Loucy (cell line): ENCODE results near the gene HOXA9.

Experiments
- H2AFZ ChIP-seq: fragments of 200-600 bp; sonication (generic); 2 replicates; pipeline ENCODE4 v1.6.0; 2016; ENCODE audit warnings: antibody characterized with exemption, mild to moderate bottlenecking, low read length, moderate library complexity
- H3F3A ChIP-seq: fragments of 200-600 bp; 2 replicates; pipeline ENCODE4 v1.6.0; 2016; ENCODE audit warnings: antibody characterized with exemption, low read depth, mild to moderate bottlenecking
- H3K27me3 ChIP-seq: fragments of 200-600 bp; sonication (generic); 2 replicates; pipeline ENCODE4 v1.6.1; 2014; ENCODE audit warnings: low read length, mild to moderate bottlenecking; ENCODE audit not compliant: insufficient read depth, poor library complexity, severe bottlenecking
- H3K36me3 ChIP-seq: fragments of 200-600 bp; sonication (generic); 2 replicates; pipeline ENCODE4 v1.6.1; 2016; ENCODE audit warnings: low read length; ENCODE audit not compliant: insufficient read depth
- H3K4me1 ChIP-seq: fragments of 200-600 bp; sonication (generic); 2 replicates; pipeline ENCODE4 v1.5.1; 2014; ENCODE audit warnings: low read length, mild to moderate bottlenecking; ENCODE audit not compliant: insufficient read depth, poor library complexity, severe bottlenecking
- H3K4me2 ChIP-seq: fragments of 200-600 bp; sonication (generic); 2 replicates; pipeline ENCODE4 v1.6.0; 2014; ENCODE audit warnings: antibody characterized with exemption, low read length, low read depth, mild to moderate bottlenecking; ENCODE audit not compliant: poor library complexity, severe bottlenecking
- H3K4me3 ChIP-seq: fragments of 200-600 bp; sonication (generic); 2 replicates; pipeline ENCODE4 v1.5.1; 2014; ENCODE audit warnings: low read length, mild to moderate bottlenecking, mixed read lengths; ENCODE audit not compliant: poor library complexity, severe bottlenecking
- H3K79me2 ChIP-seq: fragments of 200-600 bp; sonication (generic); 2 replicates; pipeline ENCODE4 v1.6.1; 2014; ENCODE audit warnings: low read length; ENCODE audit not compliant: insufficient read depth
- H3K9ac ChIP-seq: fragments of 200-600 bp; sonication (generic); 2 replicates; pipeline ENCODE4 v1.6.0; 2014; ENCODE audit warnings: mild to moderate bottlenecking, low read depth, low read length, moderate library complexity; ENCODE audit not compliant: poor library complexity, severe bottlenecking
- H3K9me2 ChIP-seq: fragments of 200-600 bp; sonication (generic); replicated peaks from 2 replicates; pipeline ENCODE4 v1.6.1; 2016; ENCODE audit warnings: low read depth, low read length, mixed read lengths
- H3K9me3 ChIP-seq: fragments of 200-600 bp; sonication (generic); 2 replicates; pipeline ENCODE4 v1.6.1; 2014; ENCODE audit warnings: mild to moderate bottlenecking, antibody characterized with exemption, low read length, low read depth; ENCODE audit not compliant: insufficient read depth
- H4K20me1 ChIP-seq: fragments of 200-600 bp; sonication (generic); 2 replicates; pipeline ENCODE4 v1.6.0; 2014; ENCODE audit warnings: antibody characterized with exemption, low read length, mild to moderate bottlenecking; ENCODE audit not compliant: insufficient read depth, poor library complexity, severe bottlenecking
- CTCF ChIP-seq: fragments of 200-600 bp; sonication (generic); conservative IDR thresholded peaks from 2 replicates; pipeline ENCODE4 v1.5.1; 2014; ENCODE audit warnings: mild to moderate bottlenecking, antibody characterized with exemption, low read length
- EZH2phosphoT487 ChIP-seq: fragments of 200-600 bp; IDR thresholded peaks from 2 replicates; pipeline ENCODE4 v1.6.1; 2018; ENCODE audit warnings: antibody characterized with exemption, mild to moderate bottlenecking, moderate library complexity, borderline replicate concordance

The HOXA9 gene

GRCh38 chr7:27212497-27213432 lies 47.4 kb upstream of the HOXA9 start:
- TF ChIP-seq CTCF = no peak
- TF ChIP-seq EZH2phosphoT487 = no peak

GRCh38 chr7:27211764-27212204 lies 46.4 kb upstream of the HOXA9 start:
- Histone ChIP-seq H3K36me3 (no peaks in the 10 kb centered on the region), H2AFZ (no peak overlapping the region), H3K79me2 (no peaks in the 10 kb centered on the region), H3K9me2 (no peaks in the 10 kb centered on the region), H3F3A (no peaks in the 10 kb centered on the region), H3K27me3 (no peaks in the 10 kb centered on the region), H3K4me1 (no peaks in the 10 kb centered on the region), H3K4me2 (no peak overlapping the region), H3K4me3 (no peak overlapping the region), H3K9ac (no peak overlapping the region), H3K9me3 (no peaks in the 10 kb centered on the region), H4K20me1 (no peaks in the 10 kb centered on the region)
- TF ChIP-seq CTCF = no peak
- no peak for TF ChIP-seq EZH2phosphoT487

More at GRCh38 chr7:27212497-27213432, 47.4 kb upstream of the HOXA9 start:
- Histone ChIP-seq H3K36me3 (no peaks in the 10 kb centered on the region), H3K79me2 (no peaks in the 10 kb centered on the region), H2AFZ (no peak overlapping the region), H3K9ac (no peak overlapping the region), H3F3A (no peaks in the 10 kb centered on the region), H3K4me1 (no peaks in the 10 kb centered on the region), H4K20me1 (no peaks in the 10 kb centered on the region), H3K27me3 (no peaks in the 10 kb centered on the region), H3K4me2 (no peak overlapping the region), H3K4me3 (no peak overlapping the region), H3K9me2 (no peaks in the 10 kb centered on the region), H3K9me3 (no peaks in the 10 kb centered on the region)

GRCh38 chr7:27211084-27211446 lies 45.7 kb upstream of the HOXA9 start:
- H3K4me2 ChIP-seq = no peak overlapping the region
- H3K4me3 ChIP-seq = no peak overlapping the region
- no peaks in the 10 kb centered on the region for H3F3A ChIP-seq
- no peak overlapping the region for H2AFZ ChIP-seq
- TF ChIP-seq EZH2phosphoT487 = no peak
- no peak for TF ChIP-seq CTCF
- H3K27me3 ChIP-seq = no peaks in the 10 kb centered on the region
- no peak overlapping the region for H3K9ac ChIP-seq
- no peaks in the 10 kb centered on the region for H3K9me2 ChIP-seq
- H3K4me1 ChIP-seq = no peaks in the 10 kb centered on the region
- no peaks in the 10 kb centered on the region for H3K79me2 ChIP-seq
- no peaks in the 10 kb centered on the region for H4K20me1 ChIP-seq
- H3K36me3 ChIP-seq = no peaks in the 10 kb centered on the region
- no peaks in the 10 kb centered on the region for H3K9me3 ChIP-seq
